K562 (cell line): Measurements from ENCODE around the gene DDX20. TPM values are rescaled to one million over a fixed set of nuclear protein-coding genes. Genes with fewer than 3 reads are reported as not detected.

Experiments used
- BCL6 ChIP-seq: fragments of 250-450 bp; sonication (Bioruptor Pico); IDR thresholded peaks from 2 replicates; pipeline ENCODE4 v1.4.0; 2020
- CLOCK ChIP-seq: fragments of 250-450 bp; sonication (Bioruptor Pico); IDR thresholded peaks from 2 replicates; pipeline ENCODE4 v1.4.0; 2020; ENCODE audit warnings: mild to moderate bottlenecking, moderate library complexity, borderline replicate concordance
- EP400 ChIP-seq: fragments of 450-650 bp; IDR thresholded peaks from 2 replicates; pipeline ENCODE4 v1.6.1; 2017; ENCODE audit warnings: antibody characterized with exemption, mild to moderate bottlenecking, moderate library complexity
- ERF ChIP-seq: fragments of 450-650 bp; formaldehyde crosslinking; IDR thresholded peaks from 2 replicates; pipeline ENCODE4 v1.4.0; 2020; ENCODE audit warnings: mild to moderate bottlenecking, mixed read lengths
- GABPB2 ChIP-seq: fragments of 250-450 bp; sonication (Bioruptor Pico); conservative IDR thresholded peaks from 2 replicates; pipeline ENCODE4 v1.5.1; 2021; ENCODE audit warnings: mild to moderate bottlenecking
- LCOR ChIP-seq: sonication (generic); formaldehyde crosslinking; IDR thresholded peaks from 2 replicates; pipeline ENCODE4 v1.8.0; 2022; ENCODE audit warnings: mild to moderate bottlenecking, missing genetic modification reagents
- NFE2 ChIP-seq: IDR thresholded peaks from 2 replicates; pipeline ENCODE4 v1.6.1; 2014; ENCODE audit warnings: antibody characterized with exemption, low read depth
- NONO ChIP-seq, 2 experiments: fragments of 200-400 bp in 1 of 2; fragments of 450-650 bp in 1 of 2; formaldehyde crosslinking in 1 of 2; IDR thresholded peaks; 2 replicates each; pipeline ENCODE4 v1.6.1; 2017; ENCODE audit warnings: low read depth in 2 of 2, mild to moderate bottlenecking in 2 of 2, moderate library complexity in 2 of 2, low read length in 1 of 2
- NRF1 ChIP-seq, 2 experiments: fragments of 450-650 bp; IDR thresholded peaks in 1 of 2; conservative IDR thresholded peaks in 1 of 2; 2 replicates each; pipeline ENCODE4 v1.6.1; 2014; ENCODE audit warnings: mild to moderate bottlenecking in 2 of 2
- PHF21A ChIP-seq: fragments of 450-650 bp; IDR thresholded peaks from 2 replicates; pipeline ENCODE4 v1.6.1; 2017; ENCODE audit warnings: low read depth, borderline replicate concordance
- POLR2H ChIP-seq: IDR thresholded peaks from 2 replicates; pipeline ENCODE4 v1.6.1; 2016; ENCODE audit warnings: missing genetic modification characterization, low read depth, mild to moderate bottlenecking, control low read depth, missing compliant biosample characterization, moderate library complexity
- PRMT5 ChIP-seq: sonication (generic); formaldehyde crosslinking; IDR thresholded peaks from 2 replicates; pipeline ENCODE4 v1.5.0; 2020; ENCODE audit warnings: missing genetic modification reagents
- PTBP1 ChIP-seq: fragments of 200-400 bp; formaldehyde crosslinking; IDR thresholded peaks from 2 replicates; pipeline ENCODE4 v1.6.1; 2017; ENCODE audit warnings: low read depth, low read length
- RUNX1 ChIP-seq: sonication (generic); IDR thresholded peaks from 2 replicates; pipeline ENCODE4 v1.6.1; 2016; ENCODE audit warnings: antibody characterized with exemption, low read depth
- STAT5A ChIP-seq: IDR thresholded peaks from 2 replicates; pipeline ENCODE4 v1.6.1; 2012; ENCODE audit warnings: low read length, inconsistent platforms, borderline replicate concordance
- XRCC5 ChIP-seq: fragments of 200-400 bp; formaldehyde crosslinking; IDR thresholded peaks from 2 replicates; pipeline ENCODE4 v1.6.1; 2017; ENCODE audit warnings: low read depth, mild to moderate bottlenecking, low read length
- ZBTB17 ChIP-seq: fragments of 450-650 bp; formaldehyde crosslinking; IDR thresholded peaks from 2 replicates; pipeline ENCODE4 v1.4.0; 2020; ENCODE audit warnings: mild to moderate bottlenecking
- ZBTB43 ChIP-seq: sonication (generic); formaldehyde crosslinking; IDR thresholded peaks from 2 replicates; pipeline ENCODE4 v1.8.0; 2023; ENCODE audit warnings: mild to moderate bottlenecking, missing genetic modification reagents
- ZNF277 ChIP-seq: fragments of 250-450 bp; sonication (Bioruptor Pico); IDR thresholded peaks from 2 replicates; pipeline ENCODE4 v1.8.0; 2022; ENCODE audit warnings: inconsistent platforms, mild to moderate bottlenecking, moderate library complexity, borderline replicate concordance
- ZNF668 ChIP-seq: fragments of 250-450 bp; sonication (Bioruptor Pico); IDR thresholded peaks from 2 replicates; pipeline ENCODE4 v1.8.0; 2022; ENCODE audit warnings: mild to moderate bottlenecking, inconsistent platforms
- ZNF695 ChIP-seq: fragments of 450-650 bp; formaldehyde crosslinking; IDR thresholded peaks from 2 replicates; pipeline ENCODE4 v1.4.0; 2020; ENCODE audit warnings: mild to moderate bottlenecking, moderate library complexity
- ZNF76 ChIP-seq: fragments of 250-450 bp; sonication (Bioruptor Pico); IDR thresholded peaks from 2 replicates; pipeline ENCODE4 v1.4.0; 2020; ENCODE audit warnings: mild to moderate bottlenecking, moderate library complexity, borderline replicate concordance
- polyA plus RNA-seq, 8 experiments: library from polyadenylated mRNA; depleted of rRNA in 4 of 8; stranded (reverse) in 5 of 8; unstranded in 3 of 8; fragments of >200 nt; fragmentation: Nextera tagmentation in 2 of 8; fragmentation: Illumina TruSeq in 1 of 8; extraction: Ambion mirVana in 2 of 8; extraction: Trizol in 1 of 8; gene quantifications; 2 replicates each; pipeline versions ENCODE4 v1.2.1 to v1.2.3, GENCODE V29; 2011 to 2014; ENCODE audit warnings: inconsistent platforms in 1 of 8, missing spikeins in 1 of 8
- total RNA-seq, 7 experiments: library from RNA; depleted of rRNA in 6 of 7; stranded (reverse); fragments of >200 nt in 6 of 7; fragmentation: Illumina TruSeq in 2 of 7; extraction: Trizol in 2 of 7; gene quantifications; 2 replicates each; pipeline versions ENCODE4 v1.2.1 to v1.2.3, GENCODE V29; 2011 to 2021; ENCODE audit warnings: low replicate concordance in 1 of 7

Gene DDX20
- total and polyA plus RNA-seq, 9 of the 15 experiments (the other 6 are each of a cell fraction or from before 2014, with no cell fraction given): 8.3 to 33.4 (median 24.5) TPM

- TF ChIP-seq CLOCK (CRISPR knock-in tag): no peak
- peak; percentile 98 for TF ChIP-seq XRCC5
- TF ChIP-seq LCOR (CRISPR knock-in tag): peak; percentile 92; the same call in 1 of the 2 replicates
- TF ChIP-seq PRMT5 (CRISPR knock-in tag): no peak
- 0 out of 2 replicates have a peak, but pooled peaks have one; percentile 9 for TF ChIP-seq NFE2
- no peak for TF ChIP-seq ERF
- no peak for TF ChIP-seq POLR2H (tag)
- TF ChIP-seq NONO (IDR thresholded peaks at IDR 0.05; ENCODE audit: low read depth in 2 of 2, low read length in 1 of 2): peak in 1 of 2 experiments; percentile 69; a peak in 2 of 4 replicates
- peak; percentile 71 to 74 for TF ChIP-seq NRF1 (conservative IDR thresholded peaks at IDR 0.05 in 1 of 2, IDR thresholded peaks at IDR 0.05 in 1 of 2)
- TF ChIP-seq PTBP1: no peak
- TF ChIP-seq EP400: peak; percentile 95
- TF ChIP-seq ZNF277 (CRISPR knock-in tag): no peak
- no peak; the same call in 1 of the 2 replicates for TF ChIP-seq ZNF76 (CRISPR knock-in tag)
- TF ChIP-seq ZNF695 (CRISPR knock-in tag): no peak
- peak; percentile 16; the same call in 1 of the 2 replicates for TF ChIP-seq RUNX1
- TF ChIP-seq PHF21A: no peak
- TF ChIP-seq GABPB2 (CRISPR knock-in tag): no peak
- TF ChIP-seq STAT5A: no peak
- TF ChIP-seq ZBTB17 (CRISPR knock-in tag): peak; percentile 35; the same call in 1 of the 2 replicates
- no peak for TF ChIP-seq ZBTB43 (CRISPR knock-in tag)
- no peak for TF ChIP-seq BCL6 (CRISPR knock-in tag)
- TF ChIP-seq ZNF668 (CRISPR knock-in tag): no peak
These were observed at the start of gene DDX20 (continued) for GRCh38 chr1:111755331-111756123.
